Measurements from ENCODE around the gene ALKBH6. TPM values are rescaled to one million over a fixed set of nuclear protein-coding genes. Genes with fewer than 3 reads are reported as not detected.

Gene ALKBH6
- polyA plus RNA-seq, 1 donor (not counting 4 experiments of a cell fraction or from before 2014, with no cell fraction given), result 36.7 TPM

DNA sequence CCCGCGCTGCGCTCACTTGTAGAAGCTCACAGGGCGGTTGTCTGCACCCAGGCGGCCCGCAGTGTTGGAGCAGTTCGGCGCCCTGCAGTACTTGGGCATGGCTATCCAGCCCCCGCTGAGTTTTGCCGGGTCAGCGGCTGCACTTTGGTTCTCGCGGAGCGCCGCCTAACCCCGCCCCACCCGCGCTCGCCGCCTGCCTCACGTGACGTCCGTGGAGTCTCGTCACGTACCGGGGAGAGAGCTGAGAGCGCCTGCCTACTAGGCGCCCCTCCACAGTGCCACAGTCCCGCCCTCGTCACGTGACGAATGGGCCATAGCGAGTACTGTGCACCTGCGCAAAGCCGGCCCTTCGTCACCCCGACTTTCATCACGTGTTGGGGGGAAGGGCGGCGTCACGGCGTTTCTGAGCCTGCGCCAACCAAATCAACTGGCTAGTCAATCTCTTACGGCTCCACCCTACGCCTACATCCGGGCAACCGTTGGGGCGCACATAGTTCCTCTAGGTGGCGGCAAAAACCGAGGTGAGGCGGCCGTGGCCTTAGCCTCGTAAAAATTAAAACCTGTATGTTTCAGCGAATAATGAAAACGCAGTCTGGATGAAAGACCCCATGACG is 40.2 kb upstream of the ALKBH6 start, which contains the start of gene THAP8:
TSS of gene THAP8 (minus strand) at position 167 of the 614 bp plus-strand sequence. CDS start at position 99, 68 bp downstream.
- peaks cover 11% of the 10 kb centered on the region for H3K79me2 ChIP-seq (ENCODE audit: control insufficient read depth, insufficient read depth, low read length)
- H3K9me3 ChIP-seq (ENCODE audit: control insufficient read depth, low read depth, low read length), result no peaks in the 10 kb centered on the region
- peak within 1 kb of the TSS; percentile 72 to 87 (median 87) for H3K4me3 ChIP-seq (ENCODE audit: control insufficient read depth in 2 of 3, extremely low read depth in 1 of 3, insufficient read depth in 2 of 3, low read depth in 1 of 3, low read length in 3 of 3)
- peak within 1 kb of the TSS; percentile 97 for H2AFZ ChIP-seq (ENCODE audit: control insufficient read depth, low read length)
- DNase-seq (ENCODE audit: low read depth, low spot score) (peak; percentile 85), FAIRE-seq (peak; percentile 76)
- H3K27me3 ChIP-seq (ENCODE audit: control insufficient read depth, extremely low read depth, insufficient read depth, low read length), result no peaks in the 10 kb centered on the region
- H3K9ac ChIP-seq (ENCODE audit: control insufficient read depth, extremely low read depth, insufficient read depth, low read length), result peak within 1 kb of the TSS; percentile 77
- peaks cover 6% of the 10 kb centered on the region for H4K20me1 ChIP-seq (ENCODE audit: control insufficient read depth, extremely low read depth, insufficient read depth, low read length)
- TF ChIP-seq EZH2 (IDR thresholded peaks at IDR 0.05; ENCODE audit: low read length), result no peak
- TF ChIP-seq CTCF (optimal IDR thresholded peaks at IDR 0.05 in 1 of 3, IDR thresholded peaks at IDR 0.05 in 1 of 3, conservative IDR thresholded peaks at IDR 0.05 in 1 of 3; ENCODE audit: extremely low read depth in 1 of 3, insufficient read depth in 2 of 3, low read length in 3 of 3), result peak; percentile 40 to 55 (median 53)
- peaks cover 15% of the 10 kb centered on the region for H3K4me1 ChIP-seq (ENCODE audit: control insufficient read depth, extremely low read depth, insufficient read depth, low read length)
- H3K4me2 ChIP-seq (ENCODE audit: control insufficient read depth, extremely low read depth, insufficient read depth, low read depth, low read length), result peak within 1 kb of the TSS; percentile 99
- H3K27ac ChIP-seq (ENCODE audit: control insufficient read depth, insufficient read depth, low read length), result peak within 1 kb of the TSS; percentile 77
- H3K36me3 ChIP-seq (ENCODE audit: control insufficient read depth in 2 of 2, extremely low read depth in 1 of 2, insufficient read depth in 2 of 2, low read length in 2 of 2), result peaks cover 0 to 5% of the 10 kb centered on the region in 2 experiments
- dilution Hi-C loops (cut with MboI; ENCODE audit: extremely low pct_ligation_motif_present, low sequenced_read_pairs), result no loop called here
- no peaks in the 10 kb centered on the region for H3K9me1 ChIP-seq (ENCODE audit: control insufficient read depth, extremely low read depth, insufficient read depth, low read length)

DNA sequence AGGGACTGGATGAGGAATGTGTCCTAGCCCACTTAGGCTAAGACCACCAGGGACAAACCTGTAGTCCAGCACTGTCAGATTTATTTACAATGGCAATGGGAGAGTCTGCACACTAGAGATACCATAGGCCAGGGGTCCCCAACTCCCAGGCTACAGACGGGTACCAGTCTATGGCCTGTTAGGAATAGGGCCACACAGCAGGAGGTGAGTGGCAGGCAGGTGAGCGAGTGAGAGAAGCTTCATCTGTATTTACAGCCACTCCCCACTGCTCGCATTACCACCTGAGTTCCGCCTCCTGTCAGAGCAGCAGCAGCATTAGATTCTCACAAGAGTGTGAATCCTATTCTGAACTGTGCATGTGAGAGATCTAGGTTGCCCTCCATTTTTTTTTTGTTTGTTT is 37.6 kb upstream of the ALKBH6 start:
- dilution Hi-C loops (cut with MboI; ENCODE audit: extremely low pct_ligation_motif_present, low sequenced_read_pairs), result no loop called here
- FAIRE-seq, result no peak

More for the DNA sequence above, 37.6 kb upstream of the ALKBH6 start:
- Histone ChIP-seq H3K4me1 (ENCODE audit: control insufficient read depth, extremely low read depth, insufficient read depth, low read length) (peaks cover 14% of the 10 kb centered on the region), H2AFZ (ENCODE audit: control insufficient read depth, low read length) (no peak overlapping the region), H3K27me3 (ENCODE audit: control insufficient read depth, extremely low read depth, insufficient read depth, low read length) (no peaks in the 10 kb centered on the region), H3K9me3 (ENCODE audit: control insufficient read depth, low read depth, low read length) (no peaks in the 10 kb centered on the region), H3K36me3 (ENCODE audit: control insufficient read depth in 2 of 2, extremely low read depth in 1 of 2, insufficient read depth in 2 of 2, low read length in 2 of 2) (no peaks in the 10 kb centered on the region), H3K27ac (ENCODE audit: control insufficient read depth, insufficient read depth, low read length) (no peak overlapping the region), H3K79me2 (ENCODE audit: control insufficient read depth, insufficient read depth, low read length) (peaks cover 9% of the 10 kb centered on the region), H3K4me2 (ENCODE audit: control insufficient read depth, extremely low read depth, insufficient read depth, low read depth, low read length) (no peak overlapping the region), H3K9me1 (ENCODE audit: control insufficient read depth, extremely low read depth, insufficient read depth, low read length) (no peaks in the 10 kb centered on the region), H3K9ac (ENCODE audit: control insufficient read depth, extremely low read depth, insufficient read depth, low read length) (no peak overlapping the region), H3K4me3 (ENCODE audit: control insufficient read depth in 2 of 3, extremely low read depth in 1 of 3, insufficient read depth in 2 of 3, low read depth in 1 of 3, low read length in 3 of 3) (no peak overlapping the region), H4K20me1 (ENCODE audit: control insufficient read depth, extremely low read depth, insufficient read depth, low read length) (peaks cover 3% of the 10 kb centered on the region)
- TF ChIP-seq EZH2 (IDR thresholded peaks at IDR 0.05; ENCODE audit: low read length), result no peak
- TF ChIP-seq CTCF (optimal IDR thresholded peaks at IDR 0.05 in 1 of 3, IDR thresholded peaks at IDR 0.05 in 1 of 3, conservative IDR thresholded peaks at IDR 0.05 in 1 of 3; ENCODE audit: extremely low read depth in 1 of 3, insufficient read depth in 2 of 3, low read length in 3 of 3), result no peak
- DNase-seq (ENCODE audit: low read depth, low spot score), result no peak
